Measurements from ENCODE around the gene SEC23A.

DNA sequence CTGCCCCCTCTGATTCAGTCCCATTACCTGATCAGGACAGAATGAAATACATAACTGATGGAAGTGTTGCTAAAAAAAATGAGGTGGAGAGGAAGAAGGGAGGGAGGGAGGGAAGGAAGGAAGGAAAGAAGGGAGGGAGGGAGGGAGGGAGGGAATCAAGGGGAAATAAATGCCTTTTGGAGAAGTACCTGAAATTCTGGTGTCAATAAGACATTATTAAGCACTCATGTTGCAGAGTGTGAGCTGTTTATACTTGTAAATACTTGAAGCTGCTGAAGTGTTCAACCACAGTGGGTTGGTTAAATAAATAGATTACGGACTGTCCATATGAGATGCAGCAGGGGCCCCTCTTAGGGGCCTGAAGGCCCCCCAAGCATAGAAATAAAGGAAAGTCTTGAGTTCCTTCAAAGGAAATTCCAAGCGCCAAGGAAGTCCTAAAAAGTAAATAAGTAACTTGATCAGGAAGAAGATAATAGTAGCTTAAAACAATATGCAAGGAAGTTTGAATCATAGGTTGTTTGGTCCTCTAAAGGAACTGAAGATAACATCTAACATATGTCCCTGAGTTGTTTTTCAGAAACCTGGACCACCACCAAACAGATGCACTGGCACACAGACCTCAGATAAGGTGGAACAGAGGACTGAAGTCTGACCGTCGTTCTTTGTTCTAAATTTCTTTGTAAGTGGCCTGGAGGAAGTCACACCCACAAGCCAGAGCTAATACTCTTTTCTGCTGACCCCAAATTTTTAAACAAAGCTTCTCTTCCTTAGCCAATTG is 110.8 kb downstream of the SEC23A start:
- TF ChIP-seq ZFP3 (tag by site-specific recombination; IDR thresholded peaks at IDR 0.05; ENCODE audit: low read depth), result no peak
- TF ChIP-seq, protein P1, sequence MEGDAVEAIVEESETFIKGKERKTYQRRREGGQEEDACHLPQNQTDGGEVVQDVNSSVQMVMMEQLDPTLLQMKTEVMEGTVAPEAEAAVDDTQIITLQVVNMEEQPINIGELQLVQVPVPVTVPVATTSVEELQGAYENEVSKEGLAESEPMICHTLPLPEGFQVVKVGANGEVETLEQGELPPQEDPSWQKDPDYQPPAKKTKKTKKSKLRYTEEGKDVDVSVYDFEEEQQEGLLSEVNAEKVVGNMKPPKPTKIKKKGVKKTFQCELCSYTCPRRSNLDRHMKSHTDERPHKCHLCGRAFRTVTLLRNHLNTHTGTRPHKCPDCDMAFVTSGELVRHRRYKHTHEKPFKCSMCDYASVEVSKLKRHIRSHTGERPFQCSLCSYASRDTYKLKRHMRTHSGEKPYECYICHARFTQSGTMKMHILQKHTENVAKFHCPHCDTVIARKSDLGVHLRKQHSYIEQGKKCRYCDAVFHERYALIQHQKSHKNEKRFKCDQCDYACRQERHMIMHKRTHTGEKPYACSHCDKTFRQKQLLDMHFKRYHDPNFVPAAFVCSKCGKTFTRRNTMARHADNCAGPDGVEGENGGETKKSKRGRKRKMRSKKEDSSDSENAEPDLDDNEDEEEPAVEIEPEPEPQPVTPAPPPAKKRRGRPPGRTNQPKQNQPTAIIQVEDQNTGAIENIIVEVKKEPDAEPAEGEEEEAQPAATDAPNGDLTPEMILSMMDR (tag by site-specific recombination; IDR thresholded peaks at IDR 0.05), result no peak
- TF ChIP-seq, protein P2, sequence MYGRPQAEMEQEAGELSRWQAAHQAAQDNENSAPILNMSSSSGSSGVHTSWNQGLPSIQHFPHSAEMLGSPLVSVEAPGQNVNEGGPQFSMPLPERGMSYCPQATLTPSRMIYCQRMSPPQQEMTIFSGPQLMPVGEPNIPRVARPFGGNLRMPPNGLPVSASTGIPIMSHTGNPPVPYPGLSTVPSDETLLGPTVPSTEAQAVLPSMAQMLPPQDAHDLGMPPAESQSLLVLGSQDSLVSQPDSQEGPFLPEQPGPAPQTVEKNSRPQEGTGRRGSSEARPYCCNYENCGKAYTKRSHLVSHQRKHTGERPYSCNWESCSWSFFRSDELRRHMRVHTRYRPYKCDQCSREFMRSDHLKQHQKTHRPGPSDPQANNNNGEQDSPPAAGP (tag by site-specific recombination; IDR thresholded peaks at IDR 0.05), result no peak
- TF ChIP-seq HOXA7 (CRISPR knock-in tag; IDR thresholded peaks at IDR 0.05; ENCODE audit: borderline replicate concordance), result no peak
- TF ChIP-seq, protein P3, sequence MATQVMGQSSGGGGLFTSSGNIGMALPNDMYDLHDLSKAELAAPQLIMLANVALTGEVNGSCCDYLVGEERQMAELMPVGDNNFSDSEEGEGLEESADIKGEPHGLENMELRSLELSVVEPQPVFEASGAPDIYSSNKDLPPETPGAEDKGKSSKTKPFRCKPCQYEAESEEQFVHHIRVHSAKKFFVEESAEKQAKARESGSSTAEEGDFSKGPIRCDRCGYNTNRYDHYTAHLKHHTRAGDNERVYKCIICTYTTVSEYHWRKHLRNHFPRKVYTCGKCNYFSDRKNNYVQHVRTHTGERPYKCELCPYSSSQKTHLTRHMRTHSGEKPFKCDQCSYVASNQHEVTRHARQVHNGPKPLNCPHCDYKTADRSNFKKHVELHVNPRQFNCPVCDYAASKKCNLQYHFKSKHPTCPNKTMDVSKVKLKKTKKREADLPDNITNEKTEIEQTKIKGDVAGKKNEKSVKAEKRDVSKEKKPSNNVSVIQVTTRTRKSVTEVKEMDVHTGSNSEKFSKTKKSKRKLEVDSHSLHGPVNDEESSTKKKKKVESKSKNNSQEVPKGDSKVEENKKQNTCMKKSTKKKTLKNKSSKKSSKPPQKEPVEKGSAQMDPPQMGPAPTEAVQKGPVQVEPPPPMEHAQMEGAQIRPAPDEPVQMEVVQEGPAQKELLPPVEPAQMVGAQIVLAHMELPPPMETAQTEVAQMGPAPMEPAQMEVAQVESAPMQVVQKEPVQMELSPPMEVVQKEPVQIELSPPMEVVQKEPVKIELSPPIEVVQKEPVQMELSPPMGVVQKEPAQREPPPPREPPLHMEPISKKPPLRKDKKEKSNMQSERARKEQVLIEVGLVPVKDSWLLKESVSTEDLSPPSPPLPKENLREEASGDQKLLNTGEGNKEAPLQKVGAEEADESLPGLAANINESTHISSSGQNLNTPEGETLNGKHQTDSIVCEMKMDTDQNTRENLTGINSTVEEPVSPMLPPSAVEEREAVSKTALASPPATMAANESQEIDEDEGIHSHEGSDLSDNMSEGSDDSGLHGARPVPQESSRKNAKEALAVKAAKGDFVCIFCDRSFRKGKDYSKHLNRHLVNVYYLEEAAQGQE (tag by site-specific recombination; IDR thresholded peaks at IDR 0.05), result no peak
- TF ChIP-seq, protein P4, sequence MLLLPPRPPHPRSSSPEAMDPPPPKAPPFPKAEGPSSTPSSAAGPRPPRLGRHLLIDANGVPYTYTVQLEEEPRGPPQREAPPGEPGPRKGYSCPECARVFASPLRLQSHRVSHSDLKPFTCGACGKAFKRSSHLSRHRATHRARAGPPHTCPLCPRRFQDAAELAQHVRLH (tag by site-specific recombination; IDR thresholded peaks at IDR 0.05), result no peak
- TF ChIP-seq, protein P5, sequence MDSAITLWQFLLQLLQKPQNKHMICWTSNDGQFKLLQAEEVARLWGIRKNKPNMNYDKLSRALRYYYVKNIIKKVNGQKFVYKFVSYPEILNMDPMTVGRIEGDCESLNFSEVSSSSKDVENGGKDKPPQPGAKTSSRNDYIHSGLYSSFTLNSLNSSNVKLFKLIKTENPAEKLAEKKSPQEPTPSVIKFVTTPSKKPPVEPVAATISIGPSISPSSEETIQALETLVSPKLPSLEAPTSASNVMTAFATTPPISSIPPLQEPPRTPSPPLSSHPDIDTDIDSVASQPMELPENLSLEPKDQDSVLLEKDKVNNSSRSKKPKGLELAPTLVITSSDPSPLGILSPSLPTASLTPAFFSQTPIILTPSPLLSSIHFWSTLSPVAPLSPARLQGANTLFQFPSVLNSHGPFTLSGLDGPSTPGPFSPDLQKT (IDR thresholded peaks at IDR 0.05; ENCODE audit: borderline replicate concordance, low read depth, low read length), result no peak
- TF ChIP-seq ZNF121 (tag by site-specific recombination; IDR thresholded peaks at IDR 0.05), result no peak
- TF ChIP-seq GFI1B (tag by site-specific recombination; IDR thresholded peaks at IDR 0.05), result no peak
- TF ChIP-seq SETDB1 (IDR thresholded peaks at IDR 0.05; ENCODE audit: insufficient read length, low read length), result no peak
- TF ChIP-seq, protein P6, sequence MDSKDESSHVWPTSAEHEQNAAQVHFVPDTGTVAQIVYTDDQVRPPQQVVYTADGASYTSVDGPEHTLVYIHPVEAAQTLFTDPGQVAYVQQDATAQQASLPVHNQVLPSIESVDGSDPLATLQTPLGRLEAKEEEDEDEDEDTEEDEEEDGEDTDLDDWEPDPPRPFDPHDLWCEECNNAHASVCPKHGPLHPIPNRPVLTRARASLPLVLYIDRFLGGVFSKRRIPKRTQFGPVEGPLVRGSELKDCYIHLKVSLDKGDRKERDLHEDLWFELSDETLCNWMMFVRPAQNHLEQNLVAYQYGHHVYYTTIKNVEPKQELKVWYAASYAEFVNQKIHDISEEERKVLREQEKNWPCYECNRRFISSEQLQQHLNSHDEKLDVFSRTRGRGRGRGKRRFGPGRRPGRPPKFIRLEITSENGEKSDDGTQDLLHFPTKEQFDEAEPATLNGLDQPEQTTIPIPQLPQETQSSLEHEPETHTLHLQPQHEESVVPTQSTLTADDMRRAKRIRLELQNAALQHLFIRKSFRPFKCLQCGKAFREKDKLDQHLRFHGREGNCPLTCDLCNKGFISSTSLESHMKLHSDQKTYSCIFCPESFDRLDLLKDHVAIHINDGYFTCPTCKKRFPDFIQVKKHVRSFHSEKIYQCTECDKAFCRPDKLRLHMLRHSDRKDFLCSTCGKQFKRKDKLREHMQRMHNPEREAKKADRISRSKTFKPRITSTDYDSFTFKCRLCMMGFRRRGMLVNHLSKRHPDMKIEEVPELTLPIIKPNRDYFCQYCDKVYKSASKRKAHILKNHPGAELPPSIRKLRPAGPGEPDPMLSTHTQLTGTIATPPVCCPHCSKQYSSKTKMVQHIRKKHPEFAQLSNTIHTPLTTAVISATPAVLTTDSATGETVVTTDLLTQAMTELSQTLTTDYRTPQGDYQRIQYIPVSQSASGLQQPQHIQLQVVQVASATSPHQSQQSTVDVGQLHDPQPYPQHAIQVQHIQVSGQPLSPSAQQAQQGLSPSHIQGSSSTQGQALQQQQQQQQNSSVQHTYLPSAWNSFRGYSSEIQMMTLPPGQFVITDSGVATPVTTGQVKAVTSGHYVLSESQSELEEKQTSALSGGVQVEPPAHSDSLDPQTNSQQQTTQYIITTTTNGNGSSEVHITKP (tag by site-specific recombination; IDR thresholded peaks at IDR 0.05), result no peak
- no peak for TF ChIP-seq YY1 (tag by site-specific recombination; IDR thresholded peaks at IDR 0.05)

Data from HEK293 (cell line).